ENCODE data around the gene TDRD10. TPM values are rescaled to one million over a fixed set of nuclear protein-coding genes. Genes with fewer than 3 reads are reported as not detected.
"Not testable (repeated sequence)": the region's sequence is repeated elsewhere in the genome, so short reads cannot be mapped to it uniquely, and the experiment has no call there.

The TDRD10 gene
- total RNA-seq, 2 donors from 2014 or later, result not detected

DNA sequence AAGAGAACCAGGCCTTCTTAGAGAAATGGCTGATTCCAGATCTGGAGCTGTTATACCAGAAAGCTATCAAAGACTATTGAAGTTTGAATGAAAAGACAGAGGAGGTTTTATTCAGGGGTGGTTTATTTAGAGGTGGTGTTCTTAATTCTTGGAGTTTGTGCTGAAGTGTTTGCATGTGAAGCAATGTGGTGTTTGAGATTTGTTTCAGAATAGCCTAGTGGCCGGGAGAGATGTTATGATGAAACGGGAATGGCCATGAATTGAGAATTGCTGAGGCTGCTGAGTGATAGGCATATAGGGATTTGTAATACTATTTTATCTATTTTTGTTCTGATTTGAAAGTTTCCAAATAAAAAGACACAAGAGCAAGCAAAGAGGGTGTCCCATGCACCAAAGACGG is 10.7 kb downstream of the TDRD10 start:
- H3K4me1 Mint-ChIP-seq (ENCODE audit: low read depth in 2 of 2), result no peaks in the 10 kb centered on the region
- no peaks in the 10 kb centered on the region for H3K36me3 Mint-ChIP-seq
- no peak overlapping the region for H3K4me3 Mint-ChIP-seq
- ATAC-seq (no peak), DNase-seq (ENCODE audit: low spot score) (no peak)
- H3K27ac Mint-ChIP-seq, result no peak overlapping the region
- H3K9me3 Mint-ChIP-seq, result no peaks in the 10 kb centered on the region
- H3K27me3 Mint-ChIP-seq, result peaks cover 30 to 52% of the 10 kb centered on the region in 2 donors

DNA sequence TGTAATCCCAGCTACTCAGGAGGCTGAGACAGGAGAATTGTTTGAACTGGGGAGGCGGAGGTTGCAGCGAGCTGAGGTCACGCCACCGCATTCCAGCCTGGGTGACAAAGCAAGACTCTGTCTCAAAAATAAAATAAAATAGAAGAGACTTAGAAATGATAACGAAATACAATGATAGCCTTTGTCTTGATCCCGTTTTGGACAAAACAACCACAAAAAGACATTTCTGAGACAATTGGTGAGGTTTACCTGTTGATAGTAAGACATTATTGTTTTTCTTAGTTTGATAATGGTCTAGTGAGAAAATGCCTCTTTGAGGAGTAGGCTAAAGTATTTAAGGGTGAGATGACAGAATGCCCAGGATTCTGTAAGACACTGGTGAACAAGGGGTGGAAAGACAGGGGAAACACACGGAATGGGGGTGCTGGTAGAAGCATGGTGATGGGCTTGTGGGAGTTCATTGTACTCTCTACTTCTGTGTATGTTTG is 12.1 kb downstream of the TDRD10 start:
- Mint-ChIP-seq H3K27me3 (peaks cover 22 to 43% of the 10 kb centered on the region in 2 donors), H3K4me1 (ENCODE audit: low read depth in 2 of 2) (no peaks in the 10 kb centered on the region), H3K36me3 (no peaks in the 10 kb centered on the region), H3K4me3 (no peak overlapping the region), H3K27ac (no peak overlapping the region), H3K9me3 (no peaks in the 10 kb centered on the region)
- ATAC-seq (no peak), DNase-seq (ENCODE audit: low spot score) (no peak)

DNA sequence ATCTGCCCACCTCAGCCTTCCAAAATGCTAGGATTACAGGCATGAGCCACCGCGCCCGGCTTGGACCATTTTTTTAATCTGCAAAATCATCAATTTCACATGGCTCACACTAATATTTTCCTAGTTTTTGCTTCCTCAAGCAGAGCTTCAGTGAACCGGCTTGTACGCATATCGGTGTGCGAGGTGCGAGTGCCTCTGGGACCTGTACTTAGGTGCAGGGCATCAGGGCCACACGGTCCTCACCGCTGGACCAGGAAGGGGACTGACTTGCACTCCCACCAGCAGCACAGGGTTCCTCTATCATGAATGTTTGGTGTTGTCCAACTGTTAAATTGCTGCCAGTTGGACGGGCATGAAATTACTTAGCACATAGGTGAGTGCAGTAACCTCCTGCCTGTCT is 15.6 kb downstream of the TDRD10 start:
- DNase-seq (ENCODE audit: low spot score), result no peak
- peaks cover 29 to 36% of the 10 kb centered on the region in 2 donors for H3K27me3 Mint-ChIP-seq
- no peaks in the 10 kb centered on the region for H3K36me3 Mint-ChIP-seq
- H3K27ac Mint-ChIP-seq, result no peak overlapping the region
- ATAC-seq, result no peak
- H3K4me3 Mint-ChIP-seq, result no peak overlapping the region
- no peaks in the 10 kb centered on the region for H3K9me3 Mint-ChIP-seq
- no peaks in the 10 kb centered on the region for H3K4me1 Mint-ChIP-seq (ENCODE audit: low read depth in 2 of 2)

DNA sequence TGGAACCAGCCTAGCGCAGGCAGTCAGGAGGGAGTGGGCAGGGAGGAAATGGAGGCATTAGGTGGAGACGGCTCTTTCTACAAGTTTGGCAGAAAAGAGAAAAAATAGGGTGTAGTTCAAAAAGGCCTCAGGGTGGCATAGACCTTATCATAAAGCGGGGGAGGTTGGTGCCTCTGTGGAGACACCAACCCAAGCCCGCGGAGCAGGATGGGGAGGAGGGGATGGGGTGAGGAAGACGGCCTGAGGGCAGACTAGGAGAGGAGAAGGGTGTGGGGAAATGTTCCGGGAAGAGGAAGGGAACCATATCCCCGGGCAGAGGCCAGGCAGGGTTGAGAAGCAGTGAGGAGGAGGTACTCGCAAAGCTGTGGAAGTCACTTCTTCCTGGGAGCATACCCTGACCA is 17.6 kb downstream of the TDRD10 start:
- Mint-ChIP-seq H3K27ac (no peak overlapping the region), H3K27me3 (peaks cover 32 to 33% of the 10 kb centered on the region in 2 donors), H3K9me3 (no peaks in the 10 kb centered on the region), H3K36me3 (no peaks in the 10 kb centered on the region), H3K4me1 (ENCODE audit: low read depth in 2 of 2) (no peaks in the 10 kb centered on the region), H3K4me3 (no peak overlapping the region)
- DNase-seq (ENCODE audit: low spot score) (no peak), ATAC-seq (no peak)

DNA sequence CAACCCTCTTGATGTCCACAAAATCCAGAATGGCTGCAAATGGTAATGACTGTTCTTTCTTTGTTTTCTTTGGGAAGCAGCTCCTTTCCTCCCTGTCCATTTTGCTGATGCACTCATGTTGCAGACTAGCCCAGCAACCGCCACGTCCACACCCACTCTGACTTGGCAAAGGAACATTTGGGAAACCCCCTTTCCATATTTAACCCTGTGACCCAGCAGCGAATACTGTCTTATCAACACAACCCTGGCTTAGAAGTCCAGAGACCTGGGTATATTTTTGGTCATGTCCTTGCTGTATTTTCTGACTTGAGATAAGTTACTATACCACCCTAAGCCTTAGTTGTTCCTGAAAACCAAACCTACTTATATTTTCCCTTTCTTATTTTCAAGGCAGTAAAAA is 18.3 kb downstream of the TDRD10 start:
- DNase-seq (ENCODE audit: low spot score), result no peak
- Mint-ChIP-seq H3K36me3 (no peaks in the 10 kb centered on the region), H3K4me1 (ENCODE audit: low read depth in 2 of 2) (no peaks in the 10 kb centered on the region), H3K9me3 (no peaks in the 10 kb centered on the region), H3K27me3 (peaks cover 31 to 32% of the 10 kb centered on the region in 2 donors), H3K27ac (no peak overlapping the region), H3K4me3 (no peak overlapping the region)
- no peak for ATAC-seq

GRCh38 chr1:154521695-154522094 is 19.7 kb downstream of the TDRD10 start:
- Mint-ChIP-seq H3K27me3 (peaks cover 18 to 26% of the 10 kb centered on the region in 2 donors), H3K4me1 (ENCODE audit: low read depth in 2 of 2) (no peaks in the 10 kb centered on the region), H3K36me3 (no peaks in the 10 kb centered on the region), H3K4me3 (no peak overlapping the region), H3K9me3 (no peaks in the 10 kb centered on the region), H3K27ac (no peak overlapping the region)
- no peak for ATAC-seq
- no peak for DNase-seq (ENCODE audit: low spot score)

DNA sequence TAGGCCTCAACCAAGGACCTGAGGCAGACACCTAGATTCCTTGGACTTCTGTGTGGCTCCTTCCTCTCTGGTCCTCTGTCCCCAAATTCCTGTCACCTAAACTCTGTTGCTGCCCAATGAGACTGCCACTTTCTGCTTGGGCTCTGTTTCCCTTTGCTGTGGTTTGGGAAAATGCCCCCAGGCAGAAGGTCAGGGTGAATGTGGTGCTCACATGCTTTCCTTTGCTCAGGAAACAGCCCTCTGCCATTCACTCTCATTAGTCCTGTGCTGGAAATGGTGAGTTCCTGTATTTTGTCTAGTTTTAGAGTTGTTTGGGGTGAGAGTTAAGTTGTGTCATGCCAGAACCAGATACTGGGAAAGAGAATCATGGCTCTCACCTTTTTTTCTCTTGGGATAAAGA is 22.9 kb downstream of the TDRD10 start:
- DNase-seq (ENCODE audit: low spot score) (no peak), ATAC-seq (no peak)
- Mint-ChIP-seq H3K9me3 (no peaks in the 10 kb centered on the region), H3K4me3 (no peak overlapping the region), H3K36me3 (no peaks in the 10 kb centered on the region), H3K4me1 (ENCODE audit: low read depth in 2 of 2) (no peaks in the 10 kb centered on the region), H3K27ac (no peak overlapping the region), H3K27me3 (peaks cover 9 to 21% of the 10 kb centered on the region in 2 donors)

DNA sequence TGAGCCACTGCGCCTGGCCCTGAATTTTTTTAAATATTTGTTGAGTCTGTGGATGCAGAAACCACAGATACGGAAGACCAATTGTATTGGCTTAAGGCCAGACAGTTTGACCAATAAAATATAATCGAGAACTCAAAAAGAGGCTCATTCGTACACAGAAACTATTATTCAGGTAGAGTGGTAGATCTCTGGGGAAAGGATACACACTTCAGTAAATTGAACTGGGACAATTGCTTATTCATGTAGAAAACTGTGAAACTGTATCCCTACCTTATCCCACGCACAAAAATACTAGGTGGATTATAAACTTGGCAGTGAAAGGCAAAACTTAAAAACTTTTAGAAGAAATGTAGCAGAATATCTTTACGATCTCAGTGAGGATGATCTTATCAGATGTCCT is 25.2 kb downstream of the TDRD10 start:
- Mint-ChIP-seq H3K36me3 (no peaks in the 10 kb centered on the region), H3K4me1 (ENCODE audit: low read depth in 2 of 2) (no peaks in the 10 kb centered on the region), H3K9me3 (no peaks in the 10 kb centered on the region), H3K4me3 (no peak overlapping the region), H3K27ac (no peak overlapping the region), H3K27me3 (peaks cover 9 to 13% of the 10 kb centered on the region in 2 donors)
- DNase-seq (ENCODE audit: low spot score) (no peak), ATAC-seq (no peak)

DNA sequence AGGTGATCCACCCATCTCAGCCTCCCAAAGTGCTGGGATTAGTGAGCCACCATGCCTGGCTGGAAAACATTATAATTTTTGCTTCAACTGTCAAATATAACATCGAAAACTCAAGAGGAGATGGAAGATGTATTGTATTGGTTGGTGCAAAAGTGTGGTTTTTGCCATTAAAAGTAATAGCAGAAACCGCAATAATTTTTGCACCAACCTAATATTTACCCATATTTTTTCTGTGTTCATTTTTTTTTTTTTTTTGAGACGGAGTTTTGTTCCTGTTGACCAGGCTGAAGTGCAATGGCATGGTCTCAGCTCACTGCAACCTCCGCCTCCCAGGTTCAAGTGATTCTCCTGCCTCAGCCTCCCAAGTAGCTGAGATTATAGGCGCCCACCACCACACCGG is 27.3 kb downstream of the TDRD10 start:
- Mint-ChIP-seq H3K27me3 (peaks cover 2 to 7% of the 10 kb centered on the region in 2 donors), H3K4me1 (ENCODE audit: low read depth in 2 of 2) (no peaks in the 10 kb centered on the region), H3K9me3 (no peaks in the 10 kb centered on the region), H3K36me3 (no peaks in the 10 kb centered on the region), H3K27ac (no peak overlapping the region), H3K4me3 (no peak overlapping the region)
- DNase-seq (ENCODE audit: low spot score) (no peak), ATAC-seq (no peak)

GRCh38 chr1:154531950-154532349 is 29.9 kb downstream of the TDRD10 start:
- H3K36me3 Mint-ChIP-seq; ATAC-seq; H3K27ac Mint-ChIP-seq; DNase-seq (ENCODE audit: low spot score); H3K4me1 Mint-ChIP-seq (ENCODE audit: low read depth in 2 of 2); H3K9me3 Mint-ChIP-seq; H3K4me3 Mint-ChIP-seq: not testable (repeated sequence)
- peaks cover 12 to 18% of the 10 kb centered on the region in 2 donors for H3K27me3 Mint-ChIP-seq

GRCh38 chr1:154533952-154534844 is 32.2 kb downstream of the TDRD10 start:
- no peak overlapping the region for H3K4me3 Mint-ChIP-seq
- peaks cover 13 to 18% of the 10 kb centered on the region in 2 donors for H3K27me3 Mint-ChIP-seq
- H3K9me3 Mint-ChIP-seq, result no peaks in the 10 kb centered on the region
- H3K4me1 Mint-ChIP-seq (ENCODE audit: low read depth in 2 of 2), result no peaks in the 10 kb centered on the region
- no peak overlapping the region for H3K27ac Mint-ChIP-seq
- ATAC-seq (no peak), DNase-seq (ENCODE audit: low spot score) (no peak)
- H3K36me3 Mint-ChIP-seq, result no peaks in the 10 kb centered on the region

GRCh38 chr1:154536570-154536969 is 34.6 kb downstream of the TDRD10 start:
- no peaks in the 10 kb centered on the region for H3K4me1 Mint-ChIP-seq (ENCODE audit: low read depth in 2 of 2)
- H3K27me3 Mint-ChIP-seq, result peaks cover 23 to 38% of the 10 kb centered on the region in 2 donors
- H3K4me3 Mint-ChIP-seq, result no peak overlapping the region
- H3K9me3 Mint-ChIP-seq, result no peaks in the 10 kb centered on the region
- no peak for ATAC-seq
- no peak overlapping the region for H3K27ac Mint-ChIP-seq
- no peaks in the 10 kb centered on the region for H3K36me3 Mint-ChIP-seq
- DNase-seq (ENCODE audit: low spot score), result no peak

DNA sequence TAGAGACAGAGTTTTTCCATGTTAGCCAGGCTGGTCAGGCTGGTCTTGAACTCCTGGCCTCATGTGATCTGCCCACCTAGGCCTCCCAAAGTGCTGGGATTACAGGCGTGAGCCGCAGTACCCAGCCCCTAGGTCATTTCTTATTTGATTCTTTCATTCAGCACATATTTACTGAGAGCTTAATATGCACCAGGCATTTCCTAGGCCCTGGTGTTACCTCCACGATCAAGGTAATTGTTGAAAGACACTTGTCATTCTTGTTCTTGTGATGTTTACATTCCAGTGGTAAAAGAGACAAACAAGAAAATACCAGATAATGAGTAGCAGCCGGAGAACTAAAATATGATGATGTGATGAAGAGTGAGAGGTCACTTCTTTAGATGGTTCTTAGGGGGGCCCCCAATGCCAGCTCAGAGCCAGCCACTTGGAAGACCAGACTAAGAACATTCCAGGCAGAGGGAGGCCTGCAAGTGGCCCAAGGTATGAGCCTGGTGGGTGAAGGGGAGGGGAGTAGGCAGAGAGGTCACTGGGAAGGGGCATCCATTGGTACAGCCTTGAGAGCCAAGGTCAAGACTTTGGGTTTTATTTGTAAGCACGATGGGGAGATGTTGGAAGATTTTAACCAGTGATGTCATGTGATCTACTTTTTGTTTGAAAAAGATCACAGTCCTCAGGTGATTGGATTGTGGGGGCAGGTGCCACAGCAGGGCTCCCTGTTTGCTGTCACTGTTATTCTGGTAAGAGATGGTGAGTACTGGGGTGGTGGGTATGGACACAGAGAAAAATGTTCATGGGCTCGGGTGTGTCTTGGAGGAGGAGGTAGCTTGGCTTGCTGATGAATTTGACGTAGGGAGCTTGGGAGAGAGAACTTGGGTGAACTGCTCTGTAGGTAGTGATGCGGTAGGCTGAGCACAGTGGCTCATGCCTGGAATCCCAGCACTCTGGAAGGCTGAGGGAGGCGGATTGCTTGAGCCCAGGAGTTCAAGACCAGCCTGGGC is 37.8 kb downstream of the TDRD10 start:
- no peaks in the 10 kb centered on the region for H3K4me1 Mint-ChIP-seq (ENCODE audit: low read depth in 2 of 2)
- H3K9me3 Mint-ChIP-seq, result no peaks in the 10 kb centered on the region
- H3K27me3 Mint-ChIP-seq, result peaks cover 20 to 36% of the 10 kb centered on the region in 2 donors
- ATAC-seq, result no peak
- no peak overlapping the region for H3K27ac Mint-ChIP-seq
- H3K4me3 Mint-ChIP-seq, result no peak overlapping the region
- DNase-seq (ENCODE audit: low spot score), result no peak
- no peaks in the 10 kb centered on the region for H3K36me3 Mint-ChIP-seq

- H3K4me1 Mint-ChIP-seq (ENCODE audit: low read depth in 2 of 2), result peaks cover 0 to 4% of the 10 kb centered on the region in 2 donors
- peaks cover 16 to 25% of the 10 kb centered on the region in 2 donors for H3K27me3 Mint-ChIP-seq
- no peak for ATAC-seq
- H3K4me3 Mint-ChIP-seq, result no peak overlapping the region
- no peak overlapping the region for H3K27ac Mint-ChIP-seq
- DNase-seq (ENCODE audit: low spot score), result no peak
- H3K36me3 Mint-ChIP-seq, result no peaks in the 10 kb centered on the region
- no peaks in the 10 kb centered on the region for H3K9me3 Mint-ChIP-seq
Observed at GRCh38 chr1:154541231-154541630, 39.2 kb downstream of the TDRD10 start.

All from natural killer cell treated with Interleukin-12 subunit alpha and Interleukin-12 subunit beta and Interleukin-15 and Interleukin-18, amount 100 ng/mL, for 72 hours (primary cell).